HG03196 (cell line): ENCODE data around the gene SEC14L5.
A peak's percentile ranks its signal among the peaks of the same experiment; 100 is the strongest.
"Not testable (repeated sequence)": the region's sequence is repeated elsewhere in the genome, so short reads cannot be mapped to it uniquely, and the experiment has no call there.

ENCODE experiments used
- ATAC-seq: cut with Tn5 transposase; IDR thresholded peaks from one replicate; pipeline ENCODE4 v1.9.1; 2021; ENCODE audit not compliant: unreplicated experiment

The SEC14L5 gene

DNA sequence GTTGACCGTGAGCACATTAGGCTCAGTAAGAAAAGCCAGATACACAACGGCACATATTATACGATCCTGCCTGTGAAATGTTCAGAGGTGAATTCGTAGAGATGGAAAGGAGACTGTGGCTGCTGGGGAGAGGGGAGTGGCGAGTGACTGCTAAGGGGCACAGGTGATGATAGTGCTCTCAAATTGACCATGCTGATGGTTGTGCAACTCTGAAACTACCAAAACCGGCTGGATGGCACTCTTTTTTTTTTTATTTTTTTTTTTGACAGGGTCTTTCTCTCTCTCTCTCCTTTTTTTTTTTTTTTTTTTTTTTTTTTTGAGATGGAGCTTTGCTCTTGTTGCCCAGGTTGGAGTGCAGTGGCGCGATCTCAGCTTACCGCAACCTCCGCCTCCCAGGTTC is 8.1 kb upstream of the SEC14L5 start:
- ATAC-seq = no peak

DNA sequence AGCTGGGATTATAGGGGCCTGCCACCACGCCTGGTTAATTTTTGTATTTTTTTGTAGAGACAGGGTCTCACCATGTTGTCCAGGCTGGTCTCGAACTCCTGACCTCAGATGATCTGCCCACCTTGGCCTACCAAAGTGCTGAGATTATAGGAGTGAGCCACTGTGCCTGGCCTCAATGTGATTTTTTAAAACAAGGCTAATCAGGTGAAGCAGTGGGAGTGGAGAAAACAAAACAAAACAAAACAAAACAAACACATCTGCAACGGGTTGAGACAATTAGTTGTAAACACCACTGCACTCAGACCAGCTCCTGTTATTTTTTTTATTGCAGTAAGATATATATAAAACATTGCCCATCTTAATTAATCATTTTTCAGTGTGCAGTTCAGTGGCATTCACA is 6.5 kb upstream of the SEC14L5 start:
- ATAC-seq = not testable (repeated sequence)

DNA sequence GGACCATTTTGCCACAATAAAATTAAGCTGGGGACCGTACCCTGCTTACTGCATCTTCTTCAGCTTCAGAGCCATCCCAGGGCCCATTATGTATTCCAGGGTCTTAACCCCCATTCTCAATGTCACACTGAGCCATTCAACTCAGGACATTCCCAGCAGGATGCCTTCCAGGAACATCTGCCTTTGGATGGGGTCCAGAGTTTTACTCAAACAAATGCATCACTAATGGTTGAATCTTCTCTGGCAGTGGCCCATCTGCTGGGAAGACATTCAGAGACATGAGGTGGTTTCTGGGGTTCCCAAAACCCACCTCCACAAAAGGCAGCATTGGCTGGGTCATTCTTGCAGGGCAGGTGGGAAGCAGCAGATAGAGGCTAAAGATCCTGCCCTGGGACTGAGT is 3.4 kb upstream of the SEC14L5 start:
- no peak for ATAC-seq

DNA sequence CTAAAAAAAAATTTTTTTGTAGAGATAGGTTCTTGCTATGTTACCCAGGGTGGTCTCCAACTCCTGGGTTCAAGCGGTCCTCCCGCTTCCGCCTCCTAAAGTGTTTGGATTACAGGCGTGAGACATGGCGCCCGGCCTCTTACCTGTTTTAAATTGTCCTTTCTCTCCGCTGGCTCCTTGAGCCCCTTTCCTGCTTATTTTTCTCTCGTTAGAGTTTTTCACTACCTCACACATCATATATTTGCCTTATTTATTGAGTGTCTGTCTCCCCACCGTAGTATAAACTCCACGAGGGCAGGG is 760 bp upstream of the SEC14L5 start:
- no peak for ATAC-seq

DNA sequence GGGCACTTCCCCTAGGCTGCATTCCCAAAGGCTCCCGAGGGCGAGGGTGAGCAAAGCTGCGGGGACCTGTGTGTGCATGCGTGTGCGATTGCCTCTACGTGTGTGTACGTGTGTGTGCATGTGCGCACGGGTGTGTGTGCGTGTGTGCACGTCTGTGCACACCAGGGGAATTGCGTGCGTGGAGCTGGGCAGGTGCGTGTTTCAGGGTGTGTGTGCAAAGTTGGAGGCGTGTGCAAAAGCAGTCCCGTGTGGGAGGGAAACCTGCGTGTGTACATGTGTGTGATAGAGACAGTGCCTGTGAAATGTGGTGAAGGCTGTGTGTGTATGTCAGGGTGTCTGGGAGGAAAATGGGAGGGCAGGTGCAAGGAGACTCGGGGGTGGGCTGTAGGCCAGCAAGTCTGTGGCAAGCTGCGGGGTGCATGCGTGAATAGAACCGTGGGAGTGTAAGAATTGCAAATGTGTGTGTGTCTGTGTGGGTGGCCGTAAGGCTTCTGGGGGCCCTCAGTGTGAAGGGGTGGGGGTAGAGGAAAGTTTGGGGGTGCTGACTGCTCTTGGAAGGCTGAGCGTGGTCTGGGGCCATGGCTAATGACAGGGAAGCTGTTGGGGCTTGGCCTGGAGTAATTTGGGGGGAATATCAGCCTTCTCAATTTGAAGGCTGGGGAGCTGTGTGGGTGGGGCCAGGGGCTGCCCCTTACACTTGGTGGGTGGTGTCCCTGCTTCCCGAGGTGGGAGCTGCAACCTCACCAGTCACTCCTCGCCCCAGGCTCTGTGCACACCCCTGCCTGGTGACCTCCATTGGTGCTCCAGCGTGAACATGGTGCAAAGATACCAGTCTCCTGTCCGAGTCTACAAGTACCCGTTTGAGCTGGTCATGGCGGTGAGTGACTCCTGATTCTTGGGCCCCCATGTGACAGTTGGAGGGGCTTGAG is 644 bp downstream of the SEC14L5 start:
- no peak for ATAC-seq

DNA sequence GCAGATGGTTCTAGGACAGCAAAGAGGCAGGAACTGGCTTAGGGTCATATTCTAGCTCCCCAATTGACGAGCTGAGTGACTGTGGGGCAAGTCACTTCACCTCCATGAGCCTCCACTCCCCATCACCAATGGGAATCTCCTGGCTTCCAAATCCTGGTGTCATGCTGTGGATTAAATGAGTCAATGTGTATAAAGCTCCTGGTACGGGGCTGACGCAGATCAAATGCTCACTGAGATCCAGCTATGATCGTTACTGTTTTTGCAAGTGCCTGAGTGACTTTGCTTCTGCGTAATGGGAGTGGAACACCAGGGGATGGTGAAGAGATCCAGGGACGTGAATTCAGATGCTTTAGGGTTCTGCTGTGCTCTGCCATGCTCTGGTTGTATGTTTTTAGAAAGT is 2.4 kb downstream of the SEC14L5 start:
- no peak for ATAC-seq

DNA sequence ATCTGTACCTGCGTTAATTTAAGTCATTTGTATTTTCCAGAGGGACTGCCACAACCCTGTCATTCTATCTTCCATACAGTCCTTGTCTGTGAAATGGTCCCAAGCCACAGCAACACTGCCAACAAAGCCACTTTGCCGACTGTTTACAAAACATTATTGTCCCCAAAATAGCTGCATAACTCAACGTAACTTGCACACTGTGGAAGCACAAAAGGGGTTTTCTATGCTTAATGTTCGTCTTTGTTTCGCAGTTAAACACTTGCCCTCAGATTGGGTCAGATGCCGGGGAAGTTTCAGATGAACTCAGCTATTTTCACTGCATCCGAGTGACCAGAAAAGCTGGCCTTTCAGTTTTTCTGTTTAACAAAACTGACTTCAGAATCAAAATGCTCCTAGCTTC is 4.6 kb downstream of the SEC14L5 start:
- ATAC-seq = no peak

DNA sequence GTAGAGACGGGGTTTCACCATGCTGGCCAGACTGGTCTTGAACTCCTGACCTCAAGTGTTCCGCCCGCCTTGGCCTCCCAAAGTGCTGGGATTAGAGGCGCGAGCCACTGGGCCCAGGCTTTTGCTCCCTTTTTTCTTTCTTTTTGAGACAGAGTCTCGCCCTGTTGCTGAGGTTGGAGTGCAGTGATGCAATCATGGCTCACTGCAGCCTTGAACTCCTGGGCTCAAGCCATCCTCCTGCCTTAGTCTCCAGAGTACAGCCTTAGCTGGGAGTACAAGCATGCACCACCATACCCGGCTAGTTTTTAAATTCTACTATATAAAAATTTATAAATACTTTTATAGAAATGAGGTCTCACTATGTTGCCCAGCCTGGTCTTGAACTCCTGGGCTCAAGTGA is 5.4 kb downstream of the SEC14L5 start:
- not testable (repeated sequence) for ATAC-seq

DNA sequence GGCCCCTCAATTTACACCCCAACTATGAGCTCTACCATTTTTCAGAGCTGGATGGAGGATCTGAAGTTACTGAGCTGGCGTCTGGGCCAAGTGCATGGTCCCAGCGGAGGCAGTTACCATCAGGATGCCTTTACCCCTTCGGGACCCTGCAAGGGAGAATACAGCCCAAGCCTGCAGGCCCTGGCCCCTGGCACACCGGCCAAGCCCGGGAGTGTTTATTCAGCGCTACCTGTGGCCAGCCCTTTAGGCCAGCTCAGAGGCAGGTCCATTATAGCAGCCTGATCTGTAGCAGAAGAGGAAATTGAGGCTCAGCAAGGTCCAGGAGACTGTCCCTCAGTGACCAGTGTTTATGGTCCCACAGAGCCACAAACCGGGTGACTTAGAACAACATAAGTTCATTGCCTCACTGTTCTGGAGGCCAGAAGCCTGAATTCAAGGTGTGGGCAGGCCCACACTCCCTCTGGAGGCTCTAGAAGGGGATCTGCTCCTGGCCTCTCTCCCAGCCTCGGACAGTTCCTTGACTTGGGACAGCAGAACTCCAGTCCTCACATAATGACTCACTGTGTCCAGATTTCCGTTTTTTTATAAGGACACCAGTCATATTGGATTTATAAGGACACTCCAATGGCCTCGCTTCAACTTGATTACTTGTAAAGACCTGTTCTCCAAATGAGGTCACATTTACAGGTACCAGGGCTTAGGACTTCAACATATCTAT is 8.8 kb downstream of the SEC14L5 start:
- no peak for ATAC-seq

DNA sequence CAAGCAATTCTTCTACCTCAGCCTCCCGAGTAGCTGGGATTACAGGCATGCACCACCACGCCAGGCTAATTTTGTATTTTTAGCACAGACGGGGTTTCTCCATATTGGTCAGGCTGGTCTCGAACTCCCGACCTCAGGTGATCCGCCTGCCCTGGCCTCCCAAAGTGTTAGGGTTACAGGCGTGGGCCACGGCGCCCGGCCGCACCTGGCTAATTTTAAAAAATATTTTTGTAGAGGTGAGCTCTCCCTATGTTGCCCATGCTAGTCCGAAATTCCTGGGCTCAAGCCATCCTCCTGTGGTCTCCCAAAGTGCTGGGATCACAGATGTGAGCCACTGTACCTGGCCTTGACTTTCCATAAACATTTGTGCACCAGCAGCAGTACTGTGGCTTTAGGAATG is 10.1 kb downstream of the SEC14L5 start:
- ATAC-seq = not testable (repeated sequence)

DNA sequence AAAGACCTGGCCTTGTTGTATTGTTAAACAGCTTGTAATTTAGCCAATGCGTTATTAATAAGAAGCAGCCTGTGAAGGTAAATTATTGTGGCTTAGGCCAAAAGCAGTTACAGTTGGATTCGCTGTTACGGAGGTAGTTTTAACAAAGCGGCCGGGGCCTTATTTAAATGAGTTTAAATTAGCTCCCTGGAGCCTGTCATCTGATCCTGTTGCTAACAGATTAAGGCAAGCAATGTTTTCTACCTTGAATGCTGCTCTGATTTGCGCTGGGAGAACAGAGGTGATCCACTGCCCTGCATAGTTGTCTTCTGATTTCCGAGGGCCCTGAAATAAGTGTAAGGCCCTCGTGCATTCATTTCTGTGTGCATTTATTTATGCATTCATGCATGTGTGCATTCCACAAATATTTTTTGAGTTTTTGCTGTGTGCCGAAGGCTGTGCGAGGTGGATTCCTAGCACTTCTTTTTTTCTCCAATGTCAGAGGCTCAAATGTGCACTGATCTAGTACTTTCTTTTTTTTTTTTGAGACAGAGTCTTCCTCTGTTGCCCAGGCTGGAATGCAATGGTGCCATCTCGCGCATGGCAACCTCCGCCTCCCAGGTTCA is 10.9 kb downstream of the SEC14L5 start:
- ATAC-seq = no peak

DNA sequence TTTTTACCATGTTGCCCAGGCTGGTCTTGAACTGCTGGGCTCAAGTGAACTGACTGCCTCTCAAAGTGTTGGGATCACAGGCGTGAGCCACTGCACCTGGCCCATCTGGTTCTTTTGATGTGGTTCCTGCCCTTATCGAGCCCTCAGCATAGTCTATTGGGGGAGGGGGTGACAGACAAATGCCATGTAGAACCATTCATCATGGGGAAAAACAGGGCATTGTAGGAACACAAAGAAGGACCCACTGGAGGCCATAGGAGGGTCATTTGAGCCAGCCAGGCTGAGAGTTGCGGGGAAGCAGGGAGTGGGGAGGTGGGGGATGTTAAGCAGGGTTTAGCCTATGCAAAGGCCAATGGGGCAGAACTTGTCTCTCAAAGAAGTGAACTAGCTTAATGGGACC is 11.9 kb downstream of the SEC14L5 start:
- no peak for ATAC-seq

DNA sequence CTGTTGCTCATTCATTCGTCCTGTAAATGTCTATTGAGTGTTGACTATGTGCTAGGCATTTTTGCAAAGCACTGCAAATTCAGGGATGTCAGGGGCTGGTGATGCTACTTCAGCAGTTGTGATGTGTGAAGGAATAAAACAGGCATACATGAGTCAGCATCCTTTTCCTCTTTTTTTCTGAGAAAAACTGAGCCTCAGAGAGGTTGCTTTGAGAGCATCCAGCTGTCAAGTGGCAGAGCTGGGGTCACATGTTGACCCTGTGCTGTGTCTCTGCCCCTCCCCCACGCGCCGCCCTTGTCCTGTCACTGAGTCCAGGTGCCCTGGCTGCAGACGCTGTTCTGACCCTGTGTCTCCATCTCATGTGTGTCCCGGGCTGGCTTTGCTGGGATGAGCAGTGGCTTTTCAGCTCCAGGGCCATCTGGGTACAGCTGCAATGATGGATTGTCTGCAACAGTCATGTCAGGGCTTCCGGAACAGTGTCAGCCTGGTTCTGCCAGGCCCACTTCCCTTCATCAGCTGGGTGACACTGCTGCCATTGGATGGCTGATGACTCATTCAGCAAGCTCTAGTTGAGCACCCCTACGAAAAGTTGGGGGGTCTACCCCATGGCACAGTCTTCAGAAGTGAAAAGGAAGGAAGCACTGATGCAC is 14.9 kb downstream of the SEC14L5 start:
- ATAC-seq = no peak

DNA sequence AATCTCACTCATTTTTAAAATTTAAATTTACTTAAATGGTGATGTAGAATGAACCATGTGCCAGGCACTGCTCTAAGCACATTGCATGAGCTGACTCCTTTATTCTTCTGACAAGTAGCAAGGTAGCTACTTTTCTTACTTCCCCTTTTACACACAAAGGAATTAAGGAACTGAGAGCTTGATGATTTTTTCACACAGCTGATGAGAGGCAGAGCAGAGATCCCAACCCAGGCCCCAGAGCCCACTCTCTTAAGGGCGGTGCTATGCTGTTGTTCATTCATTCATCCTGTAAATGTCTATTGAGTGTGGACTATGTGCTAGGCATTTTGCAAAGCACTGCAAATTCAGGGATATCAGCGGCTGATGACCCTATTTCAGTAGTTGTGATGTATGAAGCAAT is 17.9 kb downstream of the SEC14L5 start:
- ATAC-seq = peak; percentile 66

DNA sequence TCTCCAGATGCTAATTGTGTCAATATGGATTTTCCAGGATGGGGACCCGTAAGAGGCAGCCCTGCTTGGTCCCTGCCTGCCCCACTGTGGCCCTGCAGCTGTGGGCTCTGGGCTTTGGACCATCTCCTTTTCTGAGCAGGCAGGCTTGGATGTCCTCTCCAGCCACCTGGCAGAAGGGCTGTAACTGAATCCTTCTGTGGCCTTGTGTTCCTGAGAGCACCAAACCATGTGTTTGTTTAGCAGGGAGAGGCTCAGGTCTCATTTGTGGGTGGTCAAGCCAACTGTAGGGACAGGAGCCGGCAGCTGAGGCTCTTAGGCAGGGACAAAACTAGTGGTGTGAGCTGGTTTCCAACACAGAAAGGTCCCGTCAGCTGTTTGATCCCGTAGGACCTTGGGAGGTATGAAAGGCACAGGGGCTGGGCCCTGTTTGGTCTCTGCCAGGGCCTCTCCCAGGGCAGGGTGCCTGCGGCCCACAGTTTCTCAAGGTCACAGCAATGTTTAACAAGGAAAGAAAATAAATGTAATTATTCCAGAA is 18.5 kb downstream of the SEC14L5 start:
- no peak for ATAC-seq

DNA sequence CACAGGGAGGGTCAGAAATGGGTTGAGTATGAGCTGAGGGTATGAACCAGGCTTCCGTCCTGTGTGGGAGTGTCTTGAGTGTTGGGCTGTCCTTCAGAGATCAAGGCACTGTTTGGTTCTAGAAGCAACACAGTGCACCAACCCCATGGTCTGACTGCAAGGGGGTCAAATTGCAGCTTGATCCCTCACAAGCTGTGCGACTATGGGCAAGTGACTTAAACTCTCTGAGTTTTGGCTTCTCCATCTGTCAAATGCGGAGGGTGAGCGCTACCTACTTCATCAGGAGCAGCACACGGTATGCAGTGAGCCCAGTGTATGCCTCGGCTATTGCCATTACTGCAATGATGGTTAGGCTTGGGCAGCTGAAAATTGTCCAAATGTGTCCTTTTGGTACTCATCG is 21.0 kb downstream of the SEC14L5 start:
- no peak for ATAC-seq

DNA sequence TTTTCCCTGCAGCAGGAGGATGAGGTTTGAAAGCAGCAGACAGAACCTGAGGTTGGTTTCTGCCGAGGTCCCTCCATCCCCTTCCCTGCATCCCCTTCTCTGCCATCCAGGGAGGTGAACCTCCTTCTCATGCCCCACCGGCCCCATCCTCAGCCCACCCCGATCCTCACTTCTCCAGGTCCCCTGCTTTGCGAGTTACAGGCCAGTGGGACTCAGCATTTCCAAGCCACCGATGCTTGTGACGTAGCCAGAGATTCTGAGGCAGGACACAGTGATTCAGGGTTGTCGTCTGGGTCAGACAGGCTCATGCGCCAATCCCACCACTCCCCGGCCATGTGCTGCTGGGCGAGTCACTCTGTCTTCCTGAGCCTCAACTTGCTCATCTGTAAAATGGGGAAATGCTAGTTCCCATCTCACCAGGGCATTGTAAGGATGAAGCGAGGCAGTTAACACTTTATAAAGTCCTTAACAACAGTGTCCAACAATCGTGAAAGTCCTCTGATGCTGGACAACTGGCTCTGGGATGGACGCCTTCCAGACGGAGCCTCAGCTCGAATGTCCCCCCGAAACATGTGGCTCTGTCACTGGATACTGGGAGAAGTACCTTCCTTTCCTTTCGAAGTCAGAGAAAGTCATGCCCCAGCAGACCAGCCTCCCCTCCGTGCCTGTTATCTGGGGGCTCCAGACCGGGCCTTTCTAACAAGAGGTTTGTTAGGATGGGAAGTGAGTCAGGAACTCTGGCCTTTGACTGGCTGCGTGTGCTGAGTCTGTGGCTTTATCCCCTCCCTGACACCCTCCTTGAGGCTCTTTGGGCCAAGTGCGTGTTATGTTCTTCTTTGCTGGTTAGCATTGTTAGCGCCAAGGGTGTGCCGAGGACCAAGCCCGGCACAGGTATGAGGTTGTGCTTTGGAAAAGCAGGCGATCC is 21.9 kb downstream of the SEC14L5 start:
- ATAC-seq = no peak

DNA sequence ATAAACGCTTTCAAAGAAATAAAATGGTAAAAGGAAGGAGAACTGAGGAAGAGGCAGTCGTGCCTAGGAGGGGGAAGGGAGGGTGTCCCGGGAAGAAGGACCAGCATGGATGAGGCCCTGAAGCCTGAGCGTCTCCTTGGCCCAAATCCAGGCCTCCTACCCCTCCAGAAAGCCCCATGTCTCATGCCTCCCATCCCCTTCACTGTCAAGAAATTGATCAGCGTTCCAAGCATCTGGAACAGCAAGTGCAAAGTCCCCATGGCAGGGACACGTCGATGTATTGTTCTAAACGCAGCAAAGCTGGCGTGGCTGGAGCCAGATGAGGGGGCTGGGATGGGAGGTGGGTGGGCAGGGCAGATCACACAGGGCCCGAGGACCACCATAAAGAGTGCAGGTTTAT is 22.6 kb downstream of the SEC14L5 start:
- no peak for ATAC-seq

DNA sequence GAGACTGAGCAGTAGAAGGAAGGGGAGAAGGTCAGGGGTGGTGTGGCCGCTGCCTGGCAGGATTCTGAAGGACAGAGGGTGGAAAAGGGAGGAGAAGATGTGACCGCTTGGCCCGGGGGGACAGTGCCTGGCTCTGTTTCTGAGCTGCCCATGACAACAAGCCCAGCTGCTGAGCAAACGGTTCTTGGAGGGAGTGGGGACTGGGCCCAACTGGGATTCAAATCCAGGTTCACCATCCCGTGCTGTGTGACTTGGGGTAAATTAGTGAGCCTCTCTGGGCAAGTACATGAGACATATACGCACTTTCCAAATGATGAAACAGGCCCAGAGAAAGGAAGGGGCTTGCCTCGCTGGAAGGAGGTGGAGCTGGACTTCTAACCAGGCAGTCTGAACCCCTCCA is 23.3 kb downstream of the SEC14L5 start:
- no peak for ATAC-seq
